Activated T-helper 2 cell treated with anti-CD3 and anti-CD28 coated beads, Interferon-gamma antibody, Interleukin-2, Interleukin-4, amounts not matched to agents 10 μg/mL and 5 μg/mL and 100 μg/mL, durations not matched to agents 14 hours and 24 hours and 36 hours (primary cell): Measurements from ENCODE around the gene DDAH1. TPM values are rescaled to one million over a fixed set of nuclear protein-coding genes. Genes with fewer than 3 reads are reported as not detected.

Experiments used
- DNase-seq: peaks from one replicate; pipeline ENCODE4 v3.0.0; 2021; ENCODE audit warnings: low spot score
- H3K27ac Mint-ChIP-seq: one replicate; pipeline ENCODE4 v1.8.0; 2021; ENCODE audit warnings: mixed read lengths
- H3K27me3 Mint-ChIP-seq: one replicate; pipeline ENCODE4 v1.8.0; 2021; ENCODE audit warnings: low read depth, mixed read lengths
- H3K36me3 Mint-ChIP-seq: one replicate; pipeline ENCODE4 v1.8.0; 2021; ENCODE audit warnings: low read depth, mixed read lengths
- H3K4me1 Mint-ChIP-seq: one replicate; pipeline ENCODE4 v1.8.0; 2021; ENCODE audit warnings: low read depth, mixed read lengths
- H3K4me3 Mint-ChIP-seq: one replicate; pipeline ENCODE4 v1.8.0; 2021; ENCODE audit warnings: low read depth, mild to moderate bottlenecking, moderate library complexity, mixed read lengths
- H3K9me3 Mint-ChIP-seq: one replicate; pipeline ENCODE4 v1.8.0; 2021; ENCODE audit warnings: mixed read lengths
- intact Hi-C: fragments of 100-400 bp; cut with micrococcal nuclease; formaldehyde crosslinking; loops from one replicate; pipeline ENCODE4 v1.15.1; 2023
- total RNA-seq: library from RNA; stranded (reverse); gene quantifications from 2 replicates; pipeline ENCODE4 v1.2.3, GENCODE V29; 2022

Gene DDAH1
- total RNA-seq, 1 donor from 2014 or later: not detected

DNA sequence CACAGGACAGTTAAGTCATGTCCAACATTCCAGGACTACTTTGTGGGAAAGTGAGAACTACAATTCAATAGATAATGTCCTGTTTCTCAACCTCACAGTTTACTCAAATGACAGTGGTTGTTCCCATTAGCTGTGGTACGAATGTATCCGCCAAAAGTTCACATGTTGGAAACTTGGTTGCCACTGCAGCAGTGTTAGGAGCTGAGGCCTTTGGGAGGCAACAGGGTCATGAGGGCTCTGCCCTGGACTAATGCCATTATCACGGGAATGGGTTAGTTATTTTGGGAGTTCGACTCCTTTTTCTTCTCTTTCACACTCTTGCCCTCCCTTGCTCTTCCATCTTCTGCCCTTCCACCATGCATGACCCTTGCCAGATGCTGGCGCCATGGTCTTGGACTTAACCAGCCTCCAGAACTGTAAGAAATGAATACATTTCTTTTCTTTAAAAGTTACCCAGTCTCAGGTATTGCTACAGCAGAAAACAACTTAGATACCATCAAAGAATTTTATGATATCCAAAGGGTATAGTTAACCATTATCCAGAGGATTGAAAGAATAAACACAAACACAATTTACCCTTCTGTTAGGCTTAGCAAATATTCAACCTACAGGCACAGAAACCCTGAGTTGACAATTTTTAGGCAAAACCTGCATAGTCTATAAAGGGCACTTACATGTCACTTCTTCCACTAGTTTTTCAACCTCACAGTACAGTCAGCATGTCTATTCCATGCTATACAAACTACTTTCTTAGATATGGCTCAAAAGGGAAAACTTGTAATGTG lies 196.0 kb downstream of the DDAH1 start:
- no peak overlapping the region for H3K4me3 Mint-ChIP-seq
- peaks cover 24% of the 10 kb centered on the region for H3K4me1 Mint-ChIP-seq
- peaks cover 49% of the 10 kb centered on the region for H3K36me3 Mint-ChIP-seq
- no peaks in the 10 kb centered on the region for H3K27me3 Mint-ChIP-seq
- no peaks in the 10 kb centered on the region for H3K9me3 Mint-ChIP-seq
- H3K27ac Mint-ChIP-seq: peak overlapping the region; percentile 28
- no peak for DNase-seq
- intact Hi-C loops: no loop called here

Other genes starting within 250 kb of the DDAH1 start
- 23.9 and 25.8 TPM in 2 replicates for gene C1orf52, start 205.5 kb downstream of the DDAH1 start, total RNA-seq
- gene BCL10, start 188.5 kb downstream of the DDAH1 start, total RNA-seq: 24.4 and 27.4 TPM in 2 replicates
- 1.2 and 1.6 TPM in 2 replicates for gene CCN1, start 115.6 kb upstream of the DDAH1 start, total RNA-seq
- gene ZNHIT6, start 243.3 kb upstream of the DDAH1 start, total RNA-seq: 19.9 and 21.8 TPM in 2 replicates